SHP77 (cell line): Measurements from ENCODE around the gene PDGFRB.

Source experiments
- DNase-seq, 2 experiments: peaks; one replicate each; lab custom pipeline; 2025; lab: John Stamatoyannopoulos, UW

PDGFRB gene

GRCh38 chr5:150155258-150156026, at the start of gene PDGFRB:
PDGFRB (minus strand) TSS chr5:150155845; CDS start chr5:150137047, 18,798 bp downstream.
- peak in 1 of 2 experiments; percentile 2 for DNase-seq

DNA sequence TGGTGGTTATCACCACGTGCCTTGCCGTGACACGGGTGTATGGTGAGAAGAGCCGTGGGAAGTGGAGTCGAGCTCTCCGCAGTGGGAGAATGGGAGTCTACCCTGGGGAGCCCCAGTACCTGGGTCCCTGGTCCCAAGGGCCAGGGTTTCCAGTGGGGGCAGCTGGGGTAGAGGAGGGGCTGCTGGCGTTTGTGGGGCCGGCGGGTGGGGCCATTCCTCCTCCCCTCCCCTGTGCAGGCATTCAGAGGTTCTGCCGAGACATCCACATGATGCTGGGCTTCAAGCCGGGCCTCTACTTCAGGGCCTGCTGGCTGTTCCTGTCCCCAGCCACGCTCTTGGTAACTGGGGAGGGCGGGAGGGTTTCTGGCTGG, 48.9 kb upstream of the PDGFRB start:
- DNase-seq = no peak

- no peak for DNase-seq
Measured at GRCh38 chr5:150203832-150204589, 48.4 kb upstream of the PDGFRB start.

DNA sequence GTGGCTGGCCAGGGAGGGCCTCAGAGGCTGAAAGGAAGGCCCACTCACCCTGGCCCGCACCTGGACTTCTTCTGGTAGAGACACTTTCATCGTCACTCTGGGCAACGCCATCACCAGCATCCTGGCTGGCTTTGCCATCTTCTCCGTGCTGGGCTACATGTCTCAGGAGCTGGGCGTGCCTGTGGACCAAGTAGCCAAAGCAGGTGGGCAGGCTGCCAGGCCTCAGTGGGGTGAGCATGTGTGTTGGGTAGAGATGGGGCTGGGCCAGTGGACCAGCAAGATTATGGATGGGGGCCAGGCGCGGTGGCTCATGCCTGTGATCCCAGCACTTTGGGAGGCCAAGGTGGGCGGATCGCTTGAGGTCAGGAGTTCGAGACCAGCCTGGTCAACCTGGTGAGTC, 46.9 kb upstream of the PDGFRB start:
- no peak for DNase-seq

- DNase-seq = no peak
Measured at GRCh38 chr5:150197476-150197875, 41.8 kb upstream of the PDGFRB start.

- no peak for DNase-seq
Measured at GRCh38 chr5:150196986-150197385, 41.3 kb upstream of the PDGFRB start.

GRCh38 chr5:150196514-150196913, 40.9 kb upstream of the PDGFRB start:
- DNase-seq = no peak

GRCh38 chr5:150195736-150196485, 40.3 kb upstream of the PDGFRB start:
- DNase-seq = no peak

- no peak for DNase-seq
Measured at GRCh38 chr5:150192462-150192861, 36.8 kb upstream of the PDGFRB start.

DNA sequence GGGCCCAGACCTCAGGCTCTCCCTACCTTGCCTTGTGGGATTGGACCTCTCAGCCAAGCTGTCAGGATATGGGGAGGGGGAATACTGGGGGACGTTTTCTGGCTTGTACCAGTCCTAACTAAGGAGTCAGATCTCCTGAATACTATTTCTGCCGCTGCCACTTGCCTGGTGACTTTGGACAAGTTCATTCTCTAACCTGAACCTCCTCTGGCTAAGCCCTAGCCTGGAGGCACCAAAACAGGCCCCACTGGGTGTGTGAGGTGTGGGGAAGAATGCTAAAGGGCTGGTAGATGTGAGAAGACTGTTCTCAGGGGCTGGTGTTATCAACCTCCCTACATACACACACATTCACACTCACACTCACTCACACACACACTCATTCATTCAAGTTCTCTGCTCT, 35.3 kb upstream of the PDGFRB start:
- DNase-seq = no peak

GRCh38 chr5:150190503-150190979, 34.9 kb upstream of the PDGFRB start:
- DNase-seq = no peak

DNA sequence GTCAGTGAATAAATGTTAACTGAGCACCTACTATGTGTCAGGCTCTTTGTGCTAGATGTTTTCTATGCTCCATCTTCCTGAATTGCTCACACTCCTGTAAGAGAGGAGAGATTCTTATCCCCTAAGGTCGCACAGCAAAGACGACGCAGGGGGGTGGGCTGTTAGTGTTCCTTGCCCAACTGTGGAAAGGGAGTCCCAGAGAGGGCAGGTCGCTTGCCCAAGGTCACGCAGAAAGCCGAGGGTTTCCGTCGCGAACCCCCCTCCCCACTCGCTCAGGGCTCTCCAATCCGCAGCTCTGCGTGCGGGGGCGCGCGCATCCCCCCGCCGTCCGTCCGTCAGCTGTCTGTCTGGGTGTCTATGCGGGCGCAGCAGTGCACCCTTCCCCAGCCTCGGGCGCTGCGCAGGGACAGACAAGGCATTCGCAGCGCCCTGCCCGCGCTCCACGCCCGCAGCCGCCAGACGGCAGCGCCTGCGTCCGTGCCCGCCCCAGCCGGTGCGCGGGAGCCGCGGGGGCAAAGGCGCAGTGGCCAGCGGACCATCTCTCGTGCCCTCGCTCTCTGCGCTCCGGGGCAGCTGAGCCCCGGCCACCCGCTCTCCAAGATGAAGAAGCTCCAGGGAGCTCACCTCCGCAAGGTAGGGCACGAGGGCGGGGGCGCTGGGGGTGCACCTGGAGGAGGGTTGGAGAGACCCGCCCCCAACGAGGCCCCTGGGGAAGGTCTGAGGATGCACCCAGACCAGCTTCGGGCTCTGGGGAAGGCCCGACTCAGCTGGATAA, 34.3 kb upstream of the PDGFRB start, which contains the start of gene SLC6A7:
SLC6A7 (plus strand) TSS at position 335 of the 775 bp plus-strand sequence; CDS start at position 601, 266 bp downstream.
- no peak for DNase-seq

DNA sequence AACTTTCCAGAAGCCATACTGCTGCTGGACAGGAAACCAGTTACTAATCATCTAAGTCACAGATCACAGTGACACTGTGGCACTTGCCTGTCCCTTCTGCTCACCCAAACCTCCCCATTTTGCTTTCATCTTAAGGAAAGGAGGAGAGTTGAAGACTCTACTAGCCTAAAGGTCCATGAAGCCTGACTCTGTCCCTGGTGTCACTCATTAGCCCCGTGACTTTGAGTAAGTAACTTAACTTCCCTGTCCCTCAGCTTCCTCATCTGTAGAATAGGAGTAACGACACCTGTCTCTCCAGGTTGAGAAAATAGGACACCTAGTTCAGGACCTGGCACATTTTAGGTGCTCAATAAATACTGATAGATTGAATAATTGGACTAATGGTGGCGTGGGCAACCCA, 33.7 kb upstream of the PDGFRB start:
- DNase-seq = no peak

DNA sequence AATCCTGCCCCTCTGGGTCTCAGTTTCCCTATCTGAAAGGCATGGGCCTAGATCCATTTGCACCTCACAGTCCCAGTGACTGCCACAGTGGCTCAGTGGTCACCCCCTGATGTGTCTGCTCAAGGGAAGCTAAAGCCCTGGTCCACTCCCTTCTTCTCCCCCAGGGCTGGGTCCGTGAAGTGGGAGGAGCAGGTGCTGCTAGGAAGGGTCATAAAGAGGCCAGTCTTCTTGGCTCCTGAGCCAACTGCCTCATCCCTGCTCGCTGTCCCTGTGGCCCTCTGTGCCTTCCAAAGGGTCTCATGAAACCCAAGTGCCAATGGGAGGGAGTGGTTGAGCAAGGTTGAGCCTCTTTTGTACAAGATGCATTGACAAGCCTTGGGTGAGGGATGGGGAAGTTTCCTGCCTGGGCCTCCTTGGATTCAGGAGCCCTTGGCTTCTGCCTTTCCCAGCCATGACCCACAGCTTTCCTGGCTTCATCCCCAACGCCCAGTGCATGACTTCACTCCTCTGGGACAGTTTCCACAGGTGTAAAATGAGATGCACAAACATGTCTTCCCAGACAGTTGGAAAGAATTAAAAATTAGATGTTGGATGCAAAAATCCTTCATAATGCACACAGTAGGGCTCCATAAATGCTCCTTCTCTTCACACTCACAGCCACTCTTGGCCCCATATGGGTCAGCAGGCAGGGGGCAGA, 32.6 kb upstream of the PDGFRB start:
- no peak for DNase-seq

DNA sequence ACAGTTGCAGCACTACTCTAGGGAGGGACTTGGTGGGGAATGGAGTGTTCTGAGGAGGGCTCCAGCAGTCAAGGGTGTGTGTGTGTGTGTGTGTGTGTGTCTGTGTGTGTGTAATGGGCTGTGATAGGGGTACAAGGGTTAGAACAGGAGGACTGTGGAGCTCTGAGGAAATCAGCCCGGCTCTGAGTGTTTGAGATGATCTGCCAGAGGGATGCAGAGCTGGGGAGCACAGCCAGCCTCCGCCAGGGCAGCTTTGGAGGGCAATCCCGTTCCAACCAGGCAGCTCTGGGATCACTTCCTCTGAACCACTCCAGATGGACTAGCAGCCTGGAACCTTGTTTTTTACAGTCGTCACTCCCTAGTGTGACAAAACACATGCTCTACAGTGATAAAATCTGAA, 31.3 kb upstream of the PDGFRB start:
- no peak for DNase-seq

DNA sequence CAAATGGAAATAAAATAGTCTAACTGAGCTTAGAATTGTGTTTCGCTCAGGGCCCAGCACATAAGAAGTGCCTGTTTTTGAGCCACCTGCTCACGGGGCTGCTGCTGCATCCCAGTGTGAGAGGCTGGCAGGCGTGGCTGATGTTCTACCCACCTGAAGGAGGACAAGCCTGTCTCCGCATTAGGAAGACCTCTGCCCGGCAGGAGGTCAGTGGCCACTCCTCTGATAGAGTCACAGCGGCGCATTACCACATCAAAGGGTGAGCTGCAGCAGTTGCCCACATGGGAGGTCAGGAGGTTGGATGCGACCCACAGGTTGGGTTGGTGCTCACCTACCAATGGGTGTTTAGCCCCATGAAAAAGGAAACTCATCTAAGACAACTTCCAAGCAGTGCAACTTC, 30.5 kb upstream of the PDGFRB start:
- DNase-seq = no peak

DNA sequence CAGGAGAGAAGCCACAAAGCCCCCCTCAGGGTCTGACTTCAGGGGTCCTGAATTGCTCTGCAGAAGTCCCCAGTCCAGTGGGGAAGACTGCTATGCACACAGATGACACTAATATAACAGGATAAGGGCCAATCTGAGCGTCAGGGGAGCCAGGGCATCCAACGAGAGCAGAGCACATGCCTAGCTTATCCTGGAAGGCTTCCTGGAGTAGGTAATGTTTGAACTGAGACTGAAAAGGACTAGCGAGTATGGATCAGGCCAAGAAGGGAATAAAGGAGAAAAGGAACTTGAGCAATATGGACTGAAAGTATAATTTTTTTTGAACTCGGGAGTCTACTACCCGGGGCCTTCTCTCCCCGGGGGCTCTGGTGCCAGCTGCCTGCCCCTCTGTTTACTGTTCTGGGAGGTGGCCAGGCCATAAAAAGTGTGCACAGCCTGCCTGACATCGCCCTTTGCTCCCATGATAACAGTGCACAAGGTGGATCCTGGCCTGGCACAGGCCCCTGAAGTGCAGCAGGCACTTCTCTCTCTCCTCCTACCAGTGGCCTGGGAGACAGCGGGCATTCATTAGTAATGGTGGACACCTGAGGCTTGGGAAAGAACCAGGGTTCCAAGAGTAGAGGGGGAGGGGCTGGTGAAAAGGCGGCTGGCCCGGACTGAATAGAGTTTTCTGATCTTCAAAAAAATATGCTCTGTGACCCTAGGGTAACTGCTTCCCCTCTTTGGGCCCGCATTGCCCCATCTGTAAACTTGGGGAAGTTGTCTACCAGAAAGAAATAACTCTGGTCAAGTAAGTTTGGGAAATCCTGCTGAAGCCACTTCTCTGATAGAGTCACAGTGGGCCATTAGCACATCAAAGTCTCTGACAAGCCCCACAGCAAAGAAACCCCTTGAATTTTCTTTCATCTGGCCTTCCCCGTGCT, 29.6 kb upstream of the PDGFRB start:
- DNase-seq = no peak

- DNase-seq = no peak
Measured at GRCh38 chr5:150184006-150184405, 28.4 kb upstream of the PDGFRB start.

DNA sequence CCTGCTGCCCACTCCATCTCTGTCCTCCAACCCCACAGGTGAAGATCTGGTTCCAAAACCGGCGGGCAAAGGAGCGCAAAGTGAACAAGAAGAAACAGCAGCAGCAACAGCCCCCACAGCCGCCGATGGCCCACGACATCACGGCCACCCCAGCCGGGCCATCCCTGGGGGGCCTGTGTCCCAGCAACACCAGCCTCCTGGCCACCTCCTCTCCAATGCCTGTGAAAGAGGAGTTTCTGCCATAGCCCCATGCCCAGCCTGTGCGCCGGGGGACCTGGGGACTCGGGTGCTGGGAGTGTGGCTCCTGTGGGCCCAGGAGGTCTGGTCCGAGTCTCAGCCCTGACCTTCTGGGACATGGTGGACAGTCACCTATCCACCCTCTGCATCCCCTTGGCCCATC, 27.8 kb upstream of the PDGFRB start:
- no peak for DNase-seq

GRCh38 chr5:150182774-150183173, 27.1 kb upstream of the PDGFRB start:
- DNase-seq = no peak
